AG04450 (cell line): Measurements from ENCODE around the gene ZNF358. TPM values are rescaled to one million over a fixed set of nuclear protein-coding genes. Genes with fewer than 3 reads are reported as not detected.

Source experiments
- CTCF ChIA-PET: fragments of 300-600, 350-600 bp; formaldehyde crosslinking; extraction: SDS; loops from one replicate; lab custom pipeline; 2022; ENCODE audit warnings: antibody characterized with exemption, inconsistent platforms; lab: Charles Lee
- POLR2A ChIA-PET: fragments of 350-600 bp; formaldehyde crosslinking; extraction: SDS; loops from one replicate; lab custom pipeline; 2021; ENCODE audit warnings: antibody characterized with exemption, inconsistent platforms; lab: Yijun Ruan, JAX
- DNase-seq: peaks from one replicate; pipeline ENCODE4 v3.0.0-alpha.2; 2011; ENCODE audit warnings: low read depth, low spot score
- H3K27ac ChIP-seq: one replicate; pipeline ENCODE4 v1.5.1; 2012; ENCODE audit warnings: low read depth, low read length, control low read depth
- H3K27me3 ChIP-seq: one replicate; pipeline ENCODE4 v1.6.0; 2012; ENCODE audit warnings: low read length; ENCODE audit not compliant: control insufficient read depth, insufficient read depth
- H3K4me3 ChIP-seq: 2 replicates; pipeline ENCODE4 v1.5.1; 2011; ENCODE audit warnings: mild to moderate bottlenecking, low read depth, low read length, control low read depth
- H3K9me3 ChIP-seq: 2 replicates; pipeline ENCODE4 v1.5.1; 2012; ENCODE audit warnings: low read length; ENCODE audit not compliant: control insufficient read depth, insufficient read depth
- polyA plus RNA-seq: library from polyadenylated mRNA; depleted of rRNA; stranded (reverse); fragments of >200 nt; gene quantifications from 2 replicates; pipeline ENCODE4 v1.2.3, GENCODE V29; 2011
- TF ChIP-seq, protein P1 (sequence below): IDR thresholded peaks from 2 replicates; pipeline ENCODE4 v1.5.1; 2011; ENCODE audit warnings: low read depth, low read length, control low read depth, inconsistent platforms

The ZNF358 gene
- polyA plus RNA-seq, 1 experiment = 20.7 TPM

DNA sequence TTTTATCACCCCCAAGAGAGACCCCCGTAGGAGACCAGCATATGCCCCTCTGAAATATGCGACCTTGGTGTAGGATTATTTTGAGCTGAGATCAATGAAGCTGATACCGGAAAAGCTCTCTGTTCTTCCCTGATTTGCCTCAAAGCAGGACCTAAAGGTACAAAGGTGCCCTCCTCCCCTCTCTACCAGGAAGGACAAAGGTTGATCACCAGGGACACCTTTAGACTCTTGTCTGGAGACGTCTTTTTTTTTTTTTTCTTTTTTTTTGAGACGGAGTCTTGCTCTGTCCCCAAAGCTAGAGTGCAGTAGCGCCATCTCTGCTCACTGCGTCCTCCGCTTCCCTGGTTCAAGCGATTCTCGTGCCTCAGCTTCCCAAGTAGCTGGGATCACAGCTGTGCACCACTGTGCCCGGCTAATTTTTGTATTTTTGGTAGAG is 26.3 kb upstream of the ZNF358 start:
- Histone ChIP-seq H3K9me3 (no peaks in the 10 kb centered on the region), H3K4me3 (no peak overlapping the region), H3K27ac (no peak overlapping the region), H3K27me3 (peaks cover 2% of the 10 kb centered on the region)
- no peak for DNase-seq
- ChIA-PET POLR2A (no interaction called here), CTCF (interaction anchor here (0.6 kb wide), 1 partner anchor 61 kb away, joined by 3 read pairs; no protein-coding TSS in a partner anchor)
- TF ChIP-seq, protein P1, sequence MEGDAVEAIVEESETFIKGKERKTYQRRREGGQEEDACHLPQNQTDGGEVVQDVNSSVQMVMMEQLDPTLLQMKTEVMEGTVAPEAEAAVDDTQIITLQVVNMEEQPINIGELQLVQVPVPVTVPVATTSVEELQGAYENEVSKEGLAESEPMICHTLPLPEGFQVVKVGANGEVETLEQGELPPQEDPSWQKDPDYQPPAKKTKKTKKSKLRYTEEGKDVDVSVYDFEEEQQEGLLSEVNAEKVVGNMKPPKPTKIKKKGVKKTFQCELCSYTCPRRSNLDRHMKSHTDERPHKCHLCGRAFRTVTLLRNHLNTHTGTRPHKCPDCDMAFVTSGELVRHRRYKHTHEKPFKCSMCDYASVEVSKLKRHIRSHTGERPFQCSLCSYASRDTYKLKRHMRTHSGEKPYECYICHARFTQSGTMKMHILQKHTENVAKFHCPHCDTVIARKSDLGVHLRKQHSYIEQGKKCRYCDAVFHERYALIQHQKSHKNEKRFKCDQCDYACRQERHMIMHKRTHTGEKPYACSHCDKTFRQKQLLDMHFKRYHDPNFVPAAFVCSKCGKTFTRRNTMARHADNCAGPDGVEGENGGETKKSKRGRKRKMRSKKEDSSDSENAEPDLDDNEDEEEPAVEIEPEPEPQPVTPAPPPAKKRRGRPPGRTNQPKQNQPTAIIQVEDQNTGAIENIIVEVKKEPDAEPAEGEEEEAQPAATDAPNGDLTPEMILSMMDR = no peak

DNA sequence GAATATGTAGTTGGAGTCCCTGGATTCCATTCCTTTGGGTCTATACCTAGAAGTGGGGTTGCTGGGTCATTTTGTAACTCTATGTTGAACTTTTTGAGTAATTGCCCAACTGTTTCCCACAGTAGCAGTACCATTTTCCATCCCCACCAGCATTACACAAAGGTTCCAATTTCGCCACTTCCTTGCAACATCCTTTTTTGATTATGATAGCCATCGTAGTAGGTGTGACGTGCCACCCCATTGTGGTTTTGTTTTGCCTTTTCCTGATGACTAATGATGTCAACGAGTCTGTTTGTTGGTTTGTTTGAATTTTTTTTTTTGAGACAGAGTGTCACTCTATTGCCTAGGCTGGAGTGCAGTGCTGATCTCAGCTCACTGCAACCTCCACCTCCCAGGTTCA is 23.8 kb upstream of the ZNF358 start:
- Histone ChIP-seq H3K4me3 (no peak overlapping the region), H3K27ac (no peak overlapping the region), H3K27me3 (peaks cover 4% of the 10 kb centered on the region), H3K9me3 (no peaks in the 10 kb centered on the region)
- no peak for DNase-seq
- ChIA-PET CTCF (no interaction called here), POLR2A (no interaction called here)
- TF ChIP-seq, protein P1 = no peak

DNA sequence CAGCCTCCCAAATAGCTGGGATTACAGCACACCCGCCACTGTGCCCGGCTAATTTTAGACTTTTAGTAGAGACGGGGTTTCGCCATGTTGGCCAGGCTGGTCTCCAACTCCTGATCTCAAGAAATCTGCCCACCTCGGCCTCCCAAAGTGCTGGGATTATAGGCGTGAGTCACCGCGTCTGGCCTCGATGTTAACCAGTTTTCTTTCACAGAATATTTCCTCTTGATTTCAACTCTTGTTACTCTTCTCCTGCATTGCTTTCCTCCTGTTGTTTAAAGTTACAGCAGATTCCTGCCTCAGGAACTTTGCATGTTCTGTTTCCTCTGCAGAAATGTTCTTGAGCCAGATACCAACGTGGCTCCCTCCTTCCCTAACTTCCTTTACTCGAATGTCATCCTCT is 23.3 kb upstream of the ZNF358 start:
- Histone ChIP-seq H3K9me3 (no peaks in the 10 kb centered on the region), H3K4me3 (no peak overlapping the region), H3K27me3 (peaks cover 6% of the 10 kb centered on the region), H3K27ac (no peak overlapping the region)
- no peak for DNase-seq
- POLR2A ChIA-PET = no interaction called here
- TF ChIP-seq, protein P1 = no peak
- CTCF ChIA-PET = no interaction called here

DNA sequence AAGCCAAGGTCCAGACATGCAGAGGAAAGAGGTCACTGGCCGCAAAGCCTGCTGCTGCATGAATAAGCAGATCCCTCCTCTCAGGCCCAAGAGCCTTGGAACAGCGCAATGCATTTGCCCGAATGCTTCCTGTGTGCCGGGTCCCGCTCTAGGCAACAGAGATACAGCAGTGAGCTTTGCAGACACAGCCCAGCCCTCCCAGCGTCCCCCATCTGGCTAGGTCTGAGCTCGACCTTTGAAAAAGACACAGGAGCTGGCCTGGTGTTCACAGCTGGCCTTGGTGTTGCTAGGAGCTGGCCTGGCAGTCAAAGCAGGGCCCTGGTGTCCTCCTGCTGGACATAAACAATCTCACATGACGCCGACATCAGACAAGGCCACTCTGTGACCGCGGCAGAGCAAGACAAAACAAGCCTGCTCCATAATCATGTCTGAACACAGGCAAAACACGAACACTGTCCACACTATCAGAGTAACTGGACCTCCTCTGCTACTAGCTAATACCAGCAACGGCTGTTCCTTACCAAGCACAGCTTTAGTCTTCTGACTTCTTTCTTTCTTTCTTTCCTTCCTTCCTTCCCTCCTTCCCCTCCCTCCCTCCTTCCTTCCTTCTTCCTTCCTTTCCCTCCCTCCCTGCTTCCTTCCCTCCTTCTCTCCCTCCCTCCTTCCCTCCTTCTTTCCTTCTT is 21.3 kb upstream of the ZNF358 start:
- Histone ChIP-seq H3K27me3 (peaks cover 8% of the 10 kb centered on the region), H3K27ac (peak overlapping the region; percentile 31), H3K4me3 (no peak overlapping the region), H3K9me3 (no peaks in the 10 kb centered on the region)
- DNase-seq = no peak
- TF ChIP-seq, protein P1 = no peak
- ChIA-PET POLR2A (interaction anchor here (0.6 to 1.0 kb wide), 3 partner anchors 9 to 139 kb away, joined by 3 to 12 read pairs (median 6); no protein-coding TSS in a partner anchor), CTCF (interaction anchor here (1.0 to 1.2 kb wide), 2 partner anchors 74 to 305 kb away, joined by 3 to 5 read pairs; no protein-coding TSS in a partner anchor)

DNA sequence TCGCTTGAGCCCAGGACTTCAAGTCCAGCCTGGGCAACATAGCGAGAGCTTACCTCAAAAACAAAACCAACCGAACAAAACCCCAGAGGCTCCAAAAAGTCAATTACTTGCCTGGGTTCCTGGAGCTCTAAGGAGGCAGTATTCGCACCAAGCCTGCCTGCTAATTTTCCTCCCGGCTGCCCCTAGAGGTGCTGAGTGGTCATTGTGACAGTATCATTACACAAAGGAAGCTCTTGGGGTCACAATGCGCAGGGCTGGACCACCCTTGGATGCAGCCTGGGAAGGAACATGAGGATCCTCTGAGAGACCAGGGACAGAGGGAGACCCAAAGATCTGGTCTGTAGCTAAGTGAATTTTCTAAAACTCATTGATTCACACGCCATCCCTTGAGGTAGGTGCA is 18.6 kb upstream of the ZNF358 start:
- Histone ChIP-seq H3K27me3 (peaks cover 21% of the 10 kb centered on the region), H3K27ac (no peak overlapping the region), H3K9me3 (no peaks in the 10 kb centered on the region; the same call in 1 of the 2 replicates), H3K4me3 (no peak overlapping the region)
- ChIA-PET POLR2A (interaction anchor here (0.6 kb wide), 1 partner anchor 828 kb away, joined by 4 read pairs; no protein-coding TSS in a partner anchor), CTCF (interaction anchor here (0.8 to 1.9 kb wide), 3 partner anchors 26 to 142 kb away, joined by 3 to 6 read pairs (median 4); no protein-coding TSS in a partner anchor)
- TF ChIP-seq, protein P1 = peak; percentile 48
- no peak for DNase-seq
